Stomach (tissue), 4 donors: Measurements from ENCODE around the gene PRR18.

Source experiments
- CTCF ChIP-seq, 7 experiments: fragments of 450-650 bp in 4 of 7; fragments of 200-600 bp in 3 of 7; sonication (generic) in 3 of 7; IDR thresholded peaks; one replicate each; pipeline ENCODE4 v1.5.1; 2016 to 2019; ENCODE audit warnings: antibody characterized with exemption in 7 of 7, control low read depth in 2 of 7, mild to moderate bottlenecking in 1 of 7
- EP300 ChIP-seq: sonication (generic); formaldehyde crosslinking; IDR thresholded peaks from one replicate; pipeline ENCODE4 v1.6.1; 2017; ENCODE audit warnings: antibody characterized with exemption
- POLR2A ChIP-seq, 4 donors: fragments of 450-650 bp; IDR thresholded peaks; one replicate each; pipeline ENCODE4 v1.6.1; 2016; ENCODE audit warnings: antibody characterized with exemption in 4 of 4, control low read depth in 2 of 4, mild to moderate bottlenecking in 1 of 4, moderate library complexity in 1 of 4
- POLR2AphosphoS5 ChIP-seq, 3 donors: sonication (generic); formaldehyde crosslinking; IDR thresholded peaks; one replicate each; pipeline ENCODE4 v1.6.1; 2016; ENCODE audit warnings: antibody characterized with exemption in 3 of 3

GRCh38 chr6:166310634-166311033 is 2.4 kb upstream of the PRR18 start:
- TF ChIP-seq POLR2A (IDR thresholded peaks at IDR 0.05) (no peak), CTCF (IDR thresholded peaks at IDR 0.05) (no peak), POLR2AphosphoS5 (IDR thresholded peaks at IDR 0.05) (no peak), EP300 (no peak)
